GM13976 (cell line): ENCODE data around the gene LRIG2.

ENCODE experiments used
- DNase-seq: peaks from one replicate; pipeline ENCODE4 v3.0.0; 2012; ENCODE audit warnings: low spot score
- in situ Hi-C: fragments of 300-500 bp; cut with MboI; formaldehyde crosslinking; loops from one replicate; pipeline ENCODE4 v1.12.0; 2022; ENCODE audit warnings: low sequenced_read_pairs, mixed read lengths, inconsistent platforms; ENCODE audit not compliant: unreplicated experiment
- TF ChIP-seq, protein P1 (sequence below): IDR thresholded peaks from 2 replicates; pipeline ENCODE4 v1.5.1; 2012; ENCODE audit warnings: borderline replicate concordance, mild to moderate bottlenecking; ENCODE audit not compliant: insufficient read depth; ENCODE audit errors: extremely low read depth, missing control alignments, control extremely low read depth

Gene LRIG2

DNA sequence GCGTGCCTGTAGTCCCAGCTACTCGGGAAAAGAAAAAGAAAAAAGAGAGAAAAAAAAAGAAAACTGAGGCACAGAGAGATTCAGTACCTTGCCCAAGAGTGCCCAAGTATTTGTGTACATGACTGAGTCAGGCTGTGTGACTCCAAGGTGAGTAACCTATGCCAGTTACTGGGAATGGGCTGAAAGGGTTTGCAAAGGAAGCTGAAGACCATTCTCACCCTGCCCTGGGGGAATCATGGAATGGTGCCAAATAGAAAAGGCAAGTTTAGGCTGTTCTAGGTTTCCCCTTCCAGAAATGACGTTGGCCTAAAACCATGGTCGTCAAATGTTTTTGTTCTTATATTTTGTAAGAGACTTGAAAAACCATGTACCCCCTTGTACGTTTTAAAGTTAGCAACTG lies 37.9 kb upstream of the LRIG2 start:
- TF ChIP-seq, protein P1, sequence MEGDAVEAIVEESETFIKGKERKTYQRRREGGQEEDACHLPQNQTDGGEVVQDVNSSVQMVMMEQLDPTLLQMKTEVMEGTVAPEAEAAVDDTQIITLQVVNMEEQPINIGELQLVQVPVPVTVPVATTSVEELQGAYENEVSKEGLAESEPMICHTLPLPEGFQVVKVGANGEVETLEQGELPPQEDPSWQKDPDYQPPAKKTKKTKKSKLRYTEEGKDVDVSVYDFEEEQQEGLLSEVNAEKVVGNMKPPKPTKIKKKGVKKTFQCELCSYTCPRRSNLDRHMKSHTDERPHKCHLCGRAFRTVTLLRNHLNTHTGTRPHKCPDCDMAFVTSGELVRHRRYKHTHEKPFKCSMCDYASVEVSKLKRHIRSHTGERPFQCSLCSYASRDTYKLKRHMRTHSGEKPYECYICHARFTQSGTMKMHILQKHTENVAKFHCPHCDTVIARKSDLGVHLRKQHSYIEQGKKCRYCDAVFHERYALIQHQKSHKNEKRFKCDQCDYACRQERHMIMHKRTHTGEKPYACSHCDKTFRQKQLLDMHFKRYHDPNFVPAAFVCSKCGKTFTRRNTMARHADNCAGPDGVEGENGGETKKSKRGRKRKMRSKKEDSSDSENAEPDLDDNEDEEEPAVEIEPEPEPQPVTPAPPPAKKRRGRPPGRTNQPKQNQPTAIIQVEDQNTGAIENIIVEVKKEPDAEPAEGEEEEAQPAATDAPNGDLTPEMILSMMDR: no peak
- no peak for DNase-seq
- in situ Hi-C loops: loop anchor here (25.0 kb wide), 1 partner anchor 323 kb away; the partner anchor contains the start of genes PPM1J and RHOC

DNA sequence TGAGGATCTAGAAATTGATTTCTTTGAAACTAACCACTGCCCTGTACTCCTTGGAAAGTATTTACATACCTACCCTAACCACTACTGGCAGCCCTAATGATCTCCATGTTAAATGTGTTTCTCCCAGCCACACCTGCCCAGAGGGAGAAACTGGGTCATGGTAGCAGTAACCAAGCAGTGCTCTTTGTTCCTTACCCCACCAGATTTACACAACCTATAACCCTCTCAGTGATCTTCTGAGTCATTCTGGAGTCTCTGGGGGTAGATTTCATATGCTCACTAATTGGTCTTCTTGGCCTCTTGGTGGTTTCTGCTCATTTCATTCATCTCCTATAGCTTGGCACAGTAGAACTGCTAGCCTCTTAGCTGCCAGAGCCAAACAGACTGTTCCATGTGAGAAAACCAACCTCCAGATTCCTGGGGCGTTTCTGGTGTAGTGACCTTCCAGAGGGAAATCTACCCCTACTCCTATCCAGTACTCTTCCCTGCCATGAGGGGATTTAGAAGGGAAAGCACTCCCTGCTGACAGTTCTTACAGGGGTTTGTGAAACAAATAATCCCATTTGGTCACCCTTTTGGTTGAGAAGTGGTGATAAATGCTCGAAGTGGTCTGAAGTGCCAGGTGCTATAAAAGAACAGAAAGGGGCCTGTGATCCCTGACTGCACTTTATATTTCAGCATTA lies 36.2 kb upstream of the LRIG2 start:
- no peak for DNase-seq
- TF ChIP-seq, protein P1: no peak
- in situ Hi-C loops: loop anchor here (25.0 kb wide), 1 partner anchor 324 kb away; the partner anchor contains the start of genes PPM1J and RHOC

DNA sequence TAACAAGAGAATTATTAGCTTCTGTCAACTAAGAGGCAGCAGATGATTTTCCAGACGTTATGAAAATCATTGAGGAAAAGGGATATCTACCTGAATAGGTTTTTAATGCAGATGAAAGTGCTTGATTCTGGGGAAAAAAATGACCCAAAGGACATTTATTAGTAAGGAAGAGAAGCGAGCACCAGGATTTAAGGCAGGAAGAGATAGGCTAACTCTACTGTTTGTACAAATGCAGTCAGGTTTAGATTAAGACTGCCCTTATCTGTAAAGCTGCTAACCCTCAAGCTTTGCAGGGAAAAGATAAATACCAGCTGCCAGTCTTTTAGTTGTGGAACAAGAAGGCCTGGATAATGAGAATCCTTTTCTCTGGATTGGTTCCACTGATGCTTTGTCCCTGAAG lies 33.0 kb upstream of the LRIG2 start:
- TF ChIP-seq, protein P1: no peak
- in situ Hi-C loops: loop anchor here (10.0 to 25.0 kb wide), 2 partner anchors 155 to 328 kb away; partner anchors contain the start of genes PPM1J and RHOC
- no peak for DNase-seq

DNA sequence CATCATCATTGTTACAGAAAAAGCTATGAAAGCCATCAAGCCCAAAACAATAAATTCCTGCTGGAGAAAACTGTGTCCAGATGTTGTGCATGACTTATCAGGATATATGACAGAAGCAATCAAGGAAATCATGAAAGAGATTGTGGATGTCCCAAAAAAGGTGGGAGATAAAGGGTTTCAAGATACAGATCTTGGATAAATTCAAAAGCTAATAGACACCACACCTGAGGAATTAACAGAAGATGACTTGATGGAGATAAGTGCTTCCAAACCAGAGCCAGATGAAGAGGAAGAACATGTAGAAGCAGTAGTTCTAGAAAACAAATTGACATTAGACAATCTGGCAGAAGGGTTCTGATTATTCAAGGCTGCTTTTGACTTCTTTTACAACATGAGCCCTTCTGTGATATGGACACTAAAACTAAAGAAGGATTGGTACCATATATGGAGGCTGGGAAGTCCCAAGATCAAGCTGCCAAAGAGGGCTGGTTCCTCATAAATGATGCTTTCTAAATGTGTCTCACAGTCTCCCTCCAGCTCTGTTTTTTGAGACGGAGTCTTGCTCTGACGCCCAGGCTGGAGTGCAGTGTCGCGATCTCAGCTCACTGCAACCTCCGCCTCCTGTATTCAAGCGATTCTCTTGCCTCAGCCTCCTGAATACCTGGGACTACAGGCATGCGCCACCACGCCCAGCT lies 32.1 kb upstream of the LRIG2 start:
- no peak for DNase-seq
- TF ChIP-seq, protein P1: no peak
- in situ Hi-C loops: loop anchor here (10.0 to 25.0 kb wide), 2 partner anchors 156 to 329 kb away; partner anchors contain the start of genes PPM1J and RHOC

DNA sequence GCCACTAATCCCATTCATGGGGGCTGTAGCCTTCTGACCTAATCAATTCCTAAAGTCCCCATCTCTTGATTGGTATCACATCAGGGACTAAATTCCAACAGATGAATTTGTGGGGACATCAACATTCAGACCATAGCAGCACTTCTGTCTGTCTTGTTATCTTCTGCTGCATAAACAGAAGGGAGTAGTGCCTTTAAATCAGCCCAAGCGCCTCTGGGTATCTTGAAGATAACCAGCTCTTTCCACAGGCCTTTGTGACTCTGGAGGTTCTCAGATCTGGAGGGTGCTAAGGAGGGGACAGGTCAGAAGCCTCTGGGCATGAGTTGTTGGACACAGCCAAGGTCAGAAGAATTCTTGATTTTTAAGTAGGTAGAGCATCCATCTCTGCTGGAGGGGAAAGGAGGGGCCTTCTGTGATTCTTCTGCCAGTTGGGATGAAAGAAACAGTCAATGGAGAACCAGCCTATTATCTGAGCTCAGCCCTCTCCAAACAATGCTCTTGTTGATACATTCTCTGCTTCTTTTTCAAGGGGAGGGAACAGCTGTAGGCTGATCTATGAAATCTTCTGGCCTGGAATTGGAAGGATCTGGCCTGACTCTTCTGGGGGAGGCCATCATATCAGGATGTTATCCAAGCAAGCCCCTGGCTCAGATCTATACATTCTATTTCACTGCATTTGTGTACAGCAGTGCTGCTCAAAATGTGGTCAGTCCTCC lies 31.3 kb upstream of the LRIG2 start:
- in situ Hi-C loops: loop anchor here (10.0 to 25.0 kb wide), 2 partner anchors 157 to 329 kb away; partner anchors contain the start of genes PPM1J and RHOC
- TF ChIP-seq, protein P1: no peak
- DNase-seq: no peak
